Mesendoderm (in vitro differentiated cells): ENCODE data around the gene RUNX3.

Experiments used
- DNase-seq: peaks from one replicate; pipeline ENCODE4 v3.0.0; 2013
- H2AK5ac ChIP-seq: 2 replicates; pipeline ENCODE4 v1.6.1; 2013; ENCODE audit warnings: low read length, inconsistent platforms
- H2BK120ac ChIP-seq: 2 replicates; pipeline ENCODE4 v1.6.1; 2013; ENCODE audit warnings: low read depth, mild to moderate bottlenecking, low read length, moderate library complexity, mixed read lengths
- H2BK15ac ChIP-seq: replicated peaks from 2 replicates; pipeline ENCODE4 v1.6.1; 2013; ENCODE audit warnings: low read depth, mild to moderate bottlenecking, moderate library complexity
- H2BK5ac ChIP-seq: 2 replicates; pipeline ENCODE4 v1.6.1; 2013; ENCODE audit warnings: low read length, inconsistent platforms
- H3K18ac ChIP-seq: 2 replicates; pipeline ENCODE4 v1.6.1; 2013; ENCODE audit warnings: mild to moderate bottlenecking, low read length, mixed read lengths
- H3K23ac ChIP-seq: one replicate; pipeline ENCODE4 v1.6.1; 2013; ENCODE audit warnings: low read length
- H3K27ac ChIP-seq: 2 replicates; pipeline ENCODE4 v1.5.1; 2013; ENCODE audit warnings: low read depth, mild to moderate bottlenecking, inconsistent platforms, low read length, moderate library complexity
- H3K27me3 ChIP-seq: 2 replicates; pipeline ENCODE4 v1.6.1; 2013; ENCODE audit warnings: low read length, control low read depth, mild to moderate bottlenecking, inconsistent platforms; ENCODE audit not compliant: insufficient read depth, poor library complexity
- H3K36me3 ChIP-seq: 2 replicates; pipeline ENCODE4 v1.6.1; 2013; ENCODE audit warnings: low read length, inconsistent platforms; ENCODE audit not compliant: control insufficient read depth, insufficient read depth
- H3K4ac ChIP-seq: one replicate; pipeline ENCODE4 v1.6.1; 2013; ENCODE audit warnings: low read depth, mild to moderate bottlenecking, low read length, moderate library complexity
- H3K4me1 ChIP-seq: 2 replicates; pipeline ENCODE4 v1.6.1; 2013; ENCODE audit warnings: low read depth, low read length, inconsistent platforms; ENCODE audit not compliant: control insufficient read depth
- H3K4me2 ChIP-seq: 2 replicates; pipeline ENCODE4 v1.6.1; 2013; ENCODE audit warnings: low read length
- H3K4me3 ChIP-seq: 2 replicates; pipeline ENCODE4 v1.5.1; 2013; ENCODE audit warnings: mild to moderate bottlenecking, low read length
- H3K56ac ChIP-seq: one replicate; pipeline ENCODE4 v1.6.1; 2013; ENCODE audit warnings: low read length
- H3K79me1 ChIP-seq: 2 replicates; pipeline ENCODE4 v1.6.1; 2013; ENCODE audit warnings: low read length, inconsistent platforms
- H3K79me2 ChIP-seq: 2 replicates; pipeline ENCODE4 v1.6.1; 2013; ENCODE audit warnings: mild to moderate bottlenecking, low read length; ENCODE audit not compliant: control insufficient read depth, insufficient read depth
- H3K9ac ChIP-seq: 2 replicates; pipeline ENCODE4 v1.6.1; 2013; ENCODE audit warnings: low read length, inconsistent platforms
- H4K5ac ChIP-seq: one replicate; pipeline ENCODE4 v1.6.1; 2013; ENCODE audit warnings: low read length
- H4K8ac ChIP-seq: one replicate; pipeline ENCODE4 v1.6.1; 2013; ENCODE audit warnings: low read depth, mild to moderate bottlenecking, control low read depth, low read length, moderate library complexity
- WGBS: extraction: QIAGEN DNeasy Blood & Tissue Kit; methylation state at CpG from one replicate; pipeline ENCODE4 v1.1.7; 2013; ENCODE audit warnings: low lambda C conversion rate, missing lambda C conversion rate; ENCODE audit not compliant: insufficient coverage; ENCODE audit errors: extremely low coverage; 5-methylcytosine and 5-hydroxymethylcytosine counted together

Gene RUNX3

GRCh38 chr1:24870551-24871195 lies 59.4 kb downstream of the RUNX3 start:
- Histone ChIP-seq H3K27ac (no peak overlapping the region), H3K4me2 (no peak overlapping the region), H2BK5ac (no peak overlapping the region), H3K4me1 (no peaks in the 10 kb centered on the region), H3K4me3 (no peak overlapping the region), H3K9ac (no peak overlapping the region), H2BK120ac (no peak overlapping the region), H3K79me2 (no peaks in the 10 kb centered on the region), H2AK5ac (no peak overlapping the region), H4K8ac (no peak overlapping the region), H2BK15ac (no peak overlapping the region), H3K79me1 (no peaks in the 10 kb centered on the region), H3K4ac (no peak overlapping the region), H4K5ac (no peak overlapping the region), H3K18ac (no peak overlapping the region), H3K36me3 (no peaks in the 10 kb centered on the region), H3K27me3 (no peaks in the 10 kb centered on the region), H3K23ac (no peak overlapping the region), H3K56ac (no peak overlapping the region)
- no CpG with 5 or more reads among the region's 20 CpGs for WGBS
- DNase-seq: no peak

GRCh38 chr1:24868016-24868875 lies 61.8 kb downstream of the RUNX3 start:
- Histone ChIP-seq H2BK5ac (no peak overlapping the region), H3K79me2 (no peaks in the 10 kb centered on the region), H4K8ac (no peak overlapping the region), H3K18ac (no peak overlapping the region), H3K4me2 (no peak overlapping the region), H4K5ac (no peak overlapping the region), H3K23ac (no peak overlapping the region), H2AK5ac (no peak overlapping the region), H2BK120ac (no peak overlapping the region), H2BK15ac (no peak overlapping the region), H3K27me3 (no peaks in the 10 kb centered on the region), H3K4ac (no peak overlapping the region), H3K4me1 (no peaks in the 10 kb centered on the region), H3K27ac (no peak overlapping the region), H3K4me3 (no peak overlapping the region), H3K56ac (no peak overlapping the region), H3K36me3 (no peaks in the 10 kb centered on the region), H3K79me1 (no peaks in the 10 kb centered on the region), H3K9ac (no peak overlapping the region)
- no CpG with 5 or more reads among the region's 22 CpGs for whole genome bisulfite sequencing
- no peak for DNase-seq

- Histone ChIP-seq H2AK5ac (no peak overlapping the region), H3K18ac (no peak overlapping the region), H3K9ac (no peak overlapping the region), H3K79me1 (no peaks in the 10 kb centered on the region), H3K4me1 (no peaks in the 10 kb centered on the region), H3K36me3 (no peaks in the 10 kb centered on the region), H3K4me3 (no peak overlapping the region), H3K4ac (no peak overlapping the region), H2BK15ac (no peak overlapping the region), H3K27ac (no peak overlapping the region), H3K4me2 (no peak overlapping the region), H2BK120ac (no peak overlapping the region), H3K56ac (no peak overlapping the region), H3K23ac (no peak overlapping the region), H3K79me2 (no peaks in the 10 kb centered on the region), H3K27me3 (no peaks in the 10 kb centered on the region), H2BK5ac (no peak overlapping the region), H4K5ac (no peak overlapping the region), H4K8ac (no peak overlapping the region)
- WGBS: no CpG with 5 or more reads among the region's 18 CpGs
- DNase-seq: no peak
Measured at GRCh38 chr1:24867084-24867870, 62.8 kb downstream of the RUNX3 start.

- WGBS: no CpG with 5 or more reads among the region's 17 CpGs
- H3K23ac ChIP-seq: no peak overlapping the region
- H3K4me1 ChIP-seq: no peaks in the 10 kb centered on the region
- no peaks in the 10 kb centered on the region for H3K36me3 ChIP-seq
- no peak overlapping the region for H3K27ac ChIP-seq
- H4K5ac ChIP-seq: no peak overlapping the region
- H3K56ac ChIP-seq: no peak overlapping the region
- no peaks in the 10 kb centered on the region for H3K27me3 ChIP-seq
- H3K18ac ChIP-seq: no peak overlapping the region
- H3K9ac ChIP-seq: no peak overlapping the region
- DNase-seq: no peak
- no peak overlapping the region for H4K8ac ChIP-seq
- H2BK5ac ChIP-seq: no peak overlapping the region
- H3K4me2 ChIP-seq: no peak overlapping the region
- no peak overlapping the region for H2BK15ac ChIP-seq
- H3K79me1 ChIP-seq: no peaks in the 10 kb centered on the region
- no peak overlapping the region for H3K4me3 ChIP-seq
- H3K79me2 ChIP-seq: no peaks in the 10 kb centered on the region
- no peak overlapping the region for H2BK120ac ChIP-seq
- no peak overlapping the region for H2AK5ac ChIP-seq
- H3K4ac ChIP-seq: no peak overlapping the region
Measured at GRCh38 chr1:24866211-24867083, 63.6 kb downstream of the RUNX3 start.

- H3K4ac ChIP-seq: no peak overlapping the region
- no peak overlapping the region for H3K4me3 ChIP-seq
- no peak overlapping the region for H3K56ac ChIP-seq
- no peaks in the 10 kb centered on the region for H3K4me1 ChIP-seq
- no peak overlapping the region for H3K4me2 ChIP-seq
- no peak overlapping the region for H3K23ac ChIP-seq
- no CpG with 5 or more reads among the region's 3 CpGs for WGBS
- DNase-seq: no peak
- H3K27ac ChIP-seq: no peak overlapping the region
- no peak overlapping the region for H2BK5ac ChIP-seq
- no peak overlapping the region for H2BK15ac ChIP-seq
- no peaks in the 10 kb centered on the region for H3K79me1 ChIP-seq
- no peaks in the 10 kb centered on the region for H3K79me2 ChIP-seq
- no peaks in the 10 kb centered on the region for H3K27me3 ChIP-seq
- no peak overlapping the region for H3K9ac ChIP-seq
- H4K8ac ChIP-seq: no peak overlapping the region
- no peak overlapping the region for H3K18ac ChIP-seq
- H2BK120ac ChIP-seq: no peak overlapping the region
- H3K36me3 ChIP-seq: no peaks in the 10 kb centered on the region
- no peak overlapping the region for H4K5ac ChIP-seq
- no peak overlapping the region for H2AK5ac ChIP-seq
Measured at GRCh38 chr1:24865587-24865986, 64.5 kb downstream of the RUNX3 start.
